A549 (cell line): ENCODE data around the gene TRMU. TPM values are rescaled to one million over a fixed set of nuclear protein-coding genes. Genes with fewer than 3 reads are reported as not detected.

ENCODE experiments used
- ATAC-seq, 2 experiments: fragments of 200-7000 bp in 1 of 2; fragments of >200 bp in 1 of 2; cut with Nextera tagmentation in 1 of 2; cut with Tn5 transposase in 1 of 2; 3 replicates each; pipeline versions ENCODE4 v1.8.0 to v1.9.1; 2018 to 2020; ENCODE audit warnings: mild to moderate bottlenecking in 1 of 2, moderate library complexity in 1 of 2
- CTCF ChIA-PET: fragments of 300-600 bp; sonication (Branson Sonifier 250); formaldehyde crosslinking; extraction: SDS; loops from one replicate; lab custom pipeline; 2021; ENCODE audit warnings: antibody characterized with exemption, inconsistent platforms; lab: Yijun Ruan, JAX
- POLR2A ChIA-PET: fragments of 350-600 bp; formaldehyde crosslinking; extraction: SDS; loops from one replicate; lab custom pipeline; 2021; ENCODE audit warnings: antibody characterized with exemption, inconsistent platforms; lab: Yijun Ruan, JAX
- DNase-seq, 2 experiments: peaks; one replicate each; pipeline versions ENCODE4 v3.0.0 to v3.0.0-alpha.2; 2011 to 2016; ENCODE audit warnings: low read depth in 1 of 2, low spot score in 1 of 2
- FAIRE-seq: peaks from 2 replicates; lab custom pipeline; 2011; peaks lifted over from hg19 to GRCh38; lab: Jason Lieb, UNC
- H3K27ac ChIP-seq, 2 experiments: fragments of >200 bp; sonication (Bioruptor Twin); formaldehyde crosslinking; 3 replicates each; pipeline ENCODE4 v1.5.1; 2016 to 2017
- H3K4me1 ChIP-seq: fragments of >200 bp; sonication (Bioruptor Twin); formaldehyde crosslinking; 3 replicates; pipeline ENCODE4 v1.6.1; 2016
- H3K4me2 ChIP-seq: fragments of >200 bp; sonication (Bioruptor Twin); formaldehyde crosslinking; 3 replicates; pipeline ENCODE4 v1.6.1; 2016
- H3K4me3 ChIP-seq: fragments of >200 bp; sonication (Bioruptor Twin); formaldehyde crosslinking; 3 replicates; pipeline ENCODE4 v1.5.1; 2016
- H3K9me3 ChIP-seq: fragments of >200 bp; sonication (Bioruptor Twin); formaldehyde crosslinking; 3 replicates; pipeline ENCODE4 v1.6.1; 2016
- CBX2 ChIP-seq: fragments of 200-600 bp; sonication (generic); IDR thresholded peaks from 2 replicates; pipeline ENCODE4 v1.6.1; 2016; ENCODE audit warnings: low read depth, mild to moderate bottlenecking, borderline replicate concordance
- CEBPB ChIP-seq, 2 experiments: fragments of >200 bp in 1 of 2; sonication (Bioruptor Twin) in 1 of 2; formaldehyde crosslinking in 1 of 2; IDR thresholded peaks; 2 replicates each; pipeline ENCODE4 v1.6.1; 2012 to 2016
- CHD4 ChIP-seq: fragments of 200-600 bp; sonication (generic); IDR thresholded peaks from 2 replicates; pipeline ENCODE4 v1.6.1; 2016; ENCODE audit warnings: antibody characterized with exemption, mild to moderate bottlenecking, borderline replicate concordance
- E2F6 ChIP-seq: IDR thresholded peaks from 2 replicates; pipeline ENCODE4 v1.6.1; 2012; ENCODE audit warnings: low read depth, borderline replicate concordance
- EP300 ChIP-seq, 2 experiments: fragments of >200 bp; sonication (Bioruptor Twin); formaldehyde crosslinking; IDR thresholded peaks; 2 replicates in 1 of 2; 3 replicates in 1 of 2; pipeline ENCODE4 v1.6.1; 2016 to 2017
- ESRRA ChIP-seq: fragments of 150-350 bp; IDR thresholded peaks from 2 replicates; pipeline ENCODE4 v1.6.1; 2014; ENCODE audit warnings: mild to moderate bottlenecking, low read length, borderline replicate concordance
- FOSB ChIP-seq: fragments of 250-450 bp; sonication (Bioruptor Pico); IDR thresholded peaks from 2 replicates; pipeline ENCODE4 v1.5.0; 2020; ENCODE audit warnings: mild to moderate bottlenecking, moderate library complexity
- HOXB13 ChIP-seq: fragments of 250-450 bp; sonication (Bioruptor Pico); IDR thresholded peaks from 2 replicates; pipeline ENCODE4 v1.5.0; 2020; ENCODE audit warnings: low read depth, mild to moderate bottlenecking, moderate library complexity
- JUN ChIP-seq, 2 experiments: fragments of >200 bp; sonication (Bioruptor Twin); formaldehyde crosslinking; IDR thresholded peaks; 2 replicates in 1 of 2; 3 replicates in 1 of 2; pipeline ENCODE4 v1.6.1; 2016 to 2017
- KDM1A ChIP-seq: fragments of 200-600 bp; sonication (generic); IDR thresholded peaks from 2 replicates; pipeline ENCODE4 v1.6.1; 2016; ENCODE audit warnings: low read depth, mild to moderate bottlenecking
- MAZ ChIP-seq: fragments of 150-350 bp; IDR thresholded peaks from 2 replicates; pipeline ENCODE4 v1.6.1; 2014; ENCODE audit warnings: antibody characterized with exemption, low read depth, low read length, borderline replicate concordance
- NFE2L2 ChIP-seq: fragments of 150-350 bp; conservative IDR thresholded peaks from 2 replicates; pipeline ENCODE4 v1.6.1; 2014; ENCODE audit warnings: low read length
- NR3C1 ChIP-seq: fragments of >200 bp; sonication (Bioruptor Twin); formaldehyde crosslinking; IDR thresholded peaks from 3 replicates; pipeline ENCODE4 v1.6.1; 2017
- PHF8 ChIP-seq: fragments of 200-600 bp; sonication (generic); IDR thresholded peaks from 2 replicates; pipeline ENCODE4 v1.6.1; 2016; ENCODE audit warnings: low read depth, mild to moderate bottlenecking, antibody characterized with exemption, moderate library complexity, borderline replicate concordance
- POLR2A ChIP-seq: IDR thresholded peaks from 2 replicates; pipeline ENCODE4 v1.6.1; 2012; ENCODE audit warnings: mild to moderate bottlenecking, low read length
- RARB ChIP-seq: fragments of 250-450 bp; sonication (Bioruptor Pico); IDR thresholded peaks from 2 replicates; pipeline ENCODE4 v1.8.0; 2021; ENCODE audit warnings: mild to moderate bottlenecking, moderate library complexity
- RCOR1 ChIP-seq: fragments of 150-350 bp; IDR thresholded peaks from 2 replicates; pipeline ENCODE4 v1.6.1; 2014; ENCODE audit warnings: antibody characterized with exemption, low read length, low read depth
- REST ChIP-seq: fragments of 200-600 bp; sonication (generic); IDR thresholded peaks from 2 replicates; pipeline ENCODE4 v1.6.1; 2016; ENCODE audit warnings: antibody characterized with exemption, mild to moderate bottlenecking, moderate library complexity
- SREBF2 ChIP-seq: fragments of 450-650 bp; IDR thresholded peaks from 2 replicates; pipeline ENCODE4 v1.6.1; 2014; ENCODE audit warnings: mild to moderate bottlenecking, moderate library complexity
- TFCP2L1 ChIP-seq: fragments of 250-450 bp; sonication (Bioruptor Pico); IDR thresholded peaks from 2 replicates; pipeline ENCODE4 v1.5.0; 2021; ENCODE audit warnings: mild to moderate bottlenecking
- TP53 ChIP-seq: fragments of 250-450 bp; sonication (Bioruptor Pico); IDR thresholded peaks from 2 replicates; pipeline ENCODE4 v1.5.0; 2021; ENCODE audit warnings: mild to moderate bottlenecking, moderate library complexity
- ZC3H11A ChIP-seq: fragments of 450-650 bp; IDR thresholded peaks from 2 replicates; pipeline ENCODE4 v1.6.1; 2014; ENCODE audit warnings: antibody characterized with exemption, mild to moderate bottlenecking
- ZFP36 ChIP-seq: fragments of 450-650 bp; IDR thresholded peaks from 2 replicates; pipeline ENCODE4 v1.6.1; 2014; ENCODE audit warnings: borderline replicate concordance; ENCODE audit not compliant: partially characterized antibody
- ZSCAN20 ChIP-seq: fragments of 250-450 bp; sonication (Bioruptor Pico); IDR thresholded peaks from 2 replicates; pipeline ENCODE4 v1.8.0; 2022; ENCODE audit warnings: mild to moderate bottlenecking, moderate library complexity
- WGBS: methylation state at CpG from one replicate; pipeline ENCODE4 v1.1.6; 2017; ENCODE audit errors: missing lambda C conversion rate; 5-methylcytosine and 5-hydroxymethylcytosine counted together
- polyA plus RNA-seq, 4 experiments: library from polyadenylated mRNA; depleted of rRNA in 3 of 4; stranded (reverse); fragments of >200 nt; fragmentation: RNase III in 1 of 4; extraction: RNeasy Plus Mini Kit Qiagen cat#74134 plus additional on column Dnase treatment in 1 of 4; gene quantifications; 2 replicates in 3 of 4; 3 replicates in 1 of 4; pipeline ENCODE4 v1.2.3, GENCODE V29; 2011 to 2017
- TF ChIP-seq, protein P1 (sequence below): fragments of >200 bp; sonication (Bioruptor Twin); formaldehyde crosslinking; IDR thresholded peaks from 3 replicates; pipeline ENCODE4 v1.5.1; 2016
- TF ChIP-seq, protein P2 (sequence below): fragments of >200 bp; sonication (Bioruptor Twin); formaldehyde crosslinking; IDR thresholded peaks from 2 replicates; pipeline ENCODE4 v1.6.1; 2016

TRMU gene
- polyA plus RNA-seq, 2 of the 4 experiments (the other 2 are of a cell fraction), result 33.4 to 44.1 TPM

GRCh38 chr22:46360891-46361290 is 25.4 kb downstream of the TRMU start (continued):
- TF ChIP-seq, protein P1, sequence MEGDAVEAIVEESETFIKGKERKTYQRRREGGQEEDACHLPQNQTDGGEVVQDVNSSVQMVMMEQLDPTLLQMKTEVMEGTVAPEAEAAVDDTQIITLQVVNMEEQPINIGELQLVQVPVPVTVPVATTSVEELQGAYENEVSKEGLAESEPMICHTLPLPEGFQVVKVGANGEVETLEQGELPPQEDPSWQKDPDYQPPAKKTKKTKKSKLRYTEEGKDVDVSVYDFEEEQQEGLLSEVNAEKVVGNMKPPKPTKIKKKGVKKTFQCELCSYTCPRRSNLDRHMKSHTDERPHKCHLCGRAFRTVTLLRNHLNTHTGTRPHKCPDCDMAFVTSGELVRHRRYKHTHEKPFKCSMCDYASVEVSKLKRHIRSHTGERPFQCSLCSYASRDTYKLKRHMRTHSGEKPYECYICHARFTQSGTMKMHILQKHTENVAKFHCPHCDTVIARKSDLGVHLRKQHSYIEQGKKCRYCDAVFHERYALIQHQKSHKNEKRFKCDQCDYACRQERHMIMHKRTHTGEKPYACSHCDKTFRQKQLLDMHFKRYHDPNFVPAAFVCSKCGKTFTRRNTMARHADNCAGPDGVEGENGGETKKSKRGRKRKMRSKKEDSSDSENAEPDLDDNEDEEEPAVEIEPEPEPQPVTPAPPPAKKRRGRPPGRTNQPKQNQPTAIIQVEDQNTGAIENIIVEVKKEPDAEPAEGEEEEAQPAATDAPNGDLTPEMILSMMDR, result no peak
- TF ChIP-seq, all 56 proteins: peak for 0

DNA sequence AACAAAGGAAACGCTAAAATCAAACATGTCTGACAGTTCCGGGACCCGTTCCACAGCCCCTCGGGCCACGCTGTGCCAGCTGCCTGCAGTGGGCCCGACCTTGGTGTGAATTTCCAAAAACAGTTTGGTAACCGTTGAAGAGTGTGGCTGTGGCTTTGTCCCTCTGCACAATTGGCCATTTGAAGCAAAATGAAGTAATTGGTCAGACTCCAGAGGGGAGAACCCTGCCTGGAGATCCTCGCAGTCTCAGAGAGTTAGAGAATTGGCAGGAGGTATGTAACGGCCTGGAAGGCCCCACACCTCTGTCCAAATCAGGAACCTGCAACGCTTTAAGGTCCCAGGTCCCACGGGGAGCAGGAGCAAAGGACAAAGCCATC is 26.3 kb downstream of the TRMU start:
- TF ChIP-seq, protein P2, sequence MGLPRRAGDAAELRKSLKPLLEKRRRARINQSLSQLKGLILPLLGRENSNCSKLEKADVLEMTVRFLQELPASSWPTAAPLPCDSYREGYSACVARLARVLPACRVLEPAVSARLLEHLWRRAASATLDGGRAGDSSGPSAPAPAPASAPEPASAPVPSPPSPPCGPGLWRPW, result no peak
- TF ChIP-seq HOXB13 (CRISPR knock-in tag) (no peak), MAZ (no peak), PHF8 (no peak), REST (no peak), CHD4 (no peak), RARB (no peak), JUN (IDR thresholded peaks at IDR 0.05) (no peak), ZSCAN20 (CRISPR knock-in tag) (no peak), NR3C1 (no peak), POLR2A (no peak), TP53 (CRISPR knock-in tag) (no peak), RCOR1 (no peak), FOSB (no peak), ZFP36 (no peak), TFCP2L1 (CRISPR knock-in tag) (no peak), EP300 (IDR thresholded peaks at IDR 0.05) (no peak), NFE2L2 (no peak)
- TF ChIP-seq, all 56 proteins: peak for 0
- ChIA-PET POLR2A (no interaction called here), CTCF (interaction anchor here (7.8 kb wide), 1 partner anchor 179 kb away, joined by 171 read pairs; no protein-coding TSS in a partner anchor)
- ATAC-seq (no peak), DNase-seq (no peak), FAIRE-seq (no peak)
- H3K27ac ChIP-seq, result no peak overlapping the region
- no peaks in the 10 kb centered on the region for H3K9me3 ChIP-seq
- H3K4me2 ChIP-seq, result no peak overlapping the region
- H3K4me3 ChIP-seq, result no peak overlapping the region
- 94% methylated on average over 11 of the region's 11 CpGs for WGBS
- no peaks in the 10 kb centered on the region for H3K4me1 ChIP-seq

DNA sequence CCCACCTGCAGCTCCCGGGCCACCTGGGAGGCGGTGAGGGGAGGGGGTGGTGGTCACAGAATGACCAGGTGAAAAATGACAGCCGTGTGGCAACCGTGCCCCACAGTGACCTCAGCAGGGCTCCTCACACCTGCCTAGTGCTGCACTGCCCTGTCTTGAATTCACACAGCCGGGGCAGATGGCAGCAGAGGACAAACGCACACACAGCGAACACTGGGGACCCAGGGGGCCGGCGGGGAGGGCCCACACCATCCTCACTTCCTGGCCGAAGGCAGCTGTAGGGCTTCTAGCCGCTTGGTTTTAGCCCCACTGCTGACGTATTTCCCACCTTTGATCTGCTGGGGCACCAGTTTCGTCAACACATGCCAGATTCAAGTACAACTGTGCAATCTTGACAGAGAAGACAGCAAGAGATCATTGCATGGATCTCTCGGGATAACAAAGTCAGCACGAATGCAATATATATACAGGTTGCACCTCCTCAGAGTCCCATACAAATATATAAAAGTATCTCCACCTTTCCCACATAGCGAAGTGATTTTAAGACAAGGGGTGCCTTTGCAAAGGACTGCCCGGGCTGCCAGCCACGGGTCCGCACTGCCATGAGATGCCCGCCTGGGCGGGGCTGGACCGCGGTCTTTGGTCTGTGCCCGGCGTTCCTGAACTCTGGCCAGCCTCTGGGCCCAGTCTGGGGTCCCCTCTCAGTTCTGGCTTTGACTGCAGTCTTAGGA is 26.9 kb downstream of the TRMU start:
- H3K9me3 ChIP-seq, result no peaks in the 10 kb centered on the region
- TF ChIP-seq CBX2 (no peak), CEBPB (IDR thresholded peaks at IDR 0.05) (no peak), E2F6 (no peak), ESRRA (no peak), ZC3H11A (no peak), EP300 (IDR thresholded peaks at IDR 0.05) (no peak), KDM1A (no peak), SREBF2 (no peak)
- TF ChIP-seq, protein P1, result no peak
- H3K27ac ChIP-seq, result no peak overlapping the region
- H3K4me1 ChIP-seq, result 0 out of 3 replicates have a peak, but pooled peaks cover 2% of the 10 kb centered on the region
- ATAC-seq (no peak), FAIRE-seq (no peak), DNase-seq (no peak)
- WGBS, result 88% methylated on average over 19 of the region's 25 CpGs
- no peak overlapping the region for H3K4me3 ChIP-seq
- CTCF ChIA-PET, result interaction anchor here (1.4 to 7.8 kb wide), 2 partner anchors 8 to 179 kb away, joined by 3 to 171 read pairs; no protein-coding TSS in a partner anchor
- POLR2A ChIA-PET, result no interaction called here
- no peak overlapping the region for H3K4me2 ChIP-seq
